ENCODE results near the gene GLIS1. TPM values are rescaled to one million over a fixed set of nuclear protein-coding genes. Genes with fewer than 3 reads are reported as not detected.

Gene GLIS1
- total and polyA plus RNA-seq, 2 of the 8 experiments (the other 6 are each of a cell fraction or from before 2014, with no cell fraction given), result 0.15 to 0.22 TPM

GRCh38 chr1:53562981-53563379 lies 176.0 kb downstream of the GLIS1 start:
- Histone ChIP-seq H3K79me2 (ENCODE audit: control insufficient read depth in 1 of 2, insufficient read depth in 2 of 2, low read length in 2 of 2) (no peaks in the 10 kb centered on the region), H3K4me1 (replicated peaks in 1 of 4; ENCODE audit: control insufficient read depth in 3 of 4, insufficient read depth in 4 of 4, low read length in 3 of 4) (peaks cover 0 to 2% (median 1%) of the 10 kb centered on the region in 4 experiments; a peak in 3 of 7 replicates), H2BK5ac (ENCODE audit: low read depth, low read length) (no peak overlapping the region), H2BK120ac (replicated peaks; ENCODE audit: low read depth, low read length) (no peak overlapping the region), H4K5ac (ENCODE audit: insufficient read length, low read depth, low read length) (no peak overlapping the region), H2BK20ac (ENCODE audit: low read length) (no peak overlapping the region), H3K27me3 (replicated peaks in 1 of 4; ENCODE audit: control insufficient read depth in 3 of 4, extremely low read depth in 1 of 4, insufficient read depth in 3 of 4, low read length in 3 of 4) (peaks cover 0 to 1% (median 0%) of the 10 kb centered on the region in 4 experiments; a peak in 1 of 7 replicates), H2AFZ (ENCODE audit: low read length) (no peak overlapping the region), H3K27ac (ENCODE audit: low read depth, low read length) (no peak overlapping the region), H3K14ac (ENCODE audit: insufficient read length) (no peak overlapping the region), H3K9me3 (ENCODE audit: insufficient read depth in 2 of 2, low read depth in 1 of 2, low read length in 1 of 2) (peaks cover 3 to 7% of the 10 kb centered on the region in 2 experiments; a peak in 3 of 4 replicates), H4K91ac (replicated peaks; ENCODE audit: insufficient read length, low read length) (no peak overlapping the region), H3K36me3 (ENCODE audit: control insufficient read depth in 2 of 4, insufficient read depth in 4 of 4, low read length in 3 of 4) (no peaks in the 10 kb centered on the region), H4K20me1 (replicated peaks in 1 of 2; ENCODE audit: control insufficient read depth in 1 of 2, insufficient read depth in 2 of 2, low read length in 2 of 2) (no peaks in the 10 kb centered on the region), H3K18ac (ENCODE audit: extremely low read depth, low read length) (no peak overlapping the region), H3K4ac (replicated peaks; ENCODE audit: insufficient read length, low read depth, low read length) (no peak overlapping the region), H3K4me3 (ENCODE audit: extremely low read depth in 1 of 4, insufficient read depth in 2 of 4, low read depth in 3 of 4, low read length in 4 of 4) (no peak overlapping the region), H4K8ac (ENCODE audit: extremely low read depth, insufficient read depth, low read length) (no peak overlapping the region), H3K4me2 (ENCODE audit: insufficient read depth in 1 of 2, low read depth in 2 of 2, low read length in 2 of 2) (no peak overlapping the region), H3K79me1 (ENCODE audit: low read depth, low read length) (0 out of 2 replicates have a peak, but pooled peaks cover 2% of the 10 kb centered on the region), H3K9ac (replicated peaks in 1 of 4; ENCODE audit: extremely low read depth in 1 of 4, low read depth in 3 of 4, low read length in 3 of 4) (no peak overlapping the region), H2BK12ac (ENCODE audit: low read depth, low read length) (no peak overlapping the region), H3K23ac (ENCODE audit: insufficient read length) (no peak overlapping the region), H2AK5ac (ENCODE audit: low read depth, low read length) (no peak overlapping the region), H2BK15ac (ENCODE audit: low read length) (no peak overlapping the region), H3K23me2 (ENCODE audit: low read depth, low read length) (no peaks in the 10 kb centered on the region), H3K56ac (replicated peaks; ENCODE audit: insufficient read length, low read depth, low read length) (no peak overlapping the region)
- FAIRE-seq (no peak), DNase-seq (ENCODE audit: low read depth in 1 of 2, low spot score in 2 of 2) (no peak)
- WGBS, 2 experiments (ENCODE audit: extremely low coverage in 1 of 2, insufficient coverage in 1 of 2, insufficient read length in 1 of 2, insufficient replicate concordance in 2 of 2, low coverage in 1 of 2, low lambda C conversion rate in 2 of 2, missing lambda C conversion rate in 1 of 2), result 89% methylated on average over 3 of the region's 3 CpGs; no CpG with 5 or more reads in 1 of the 2 experiments
- ChIA-PET POLR2A (ENCODE audit: partially characterized antibody) (no interaction called here), CTCF (ENCODE audit: partially characterized antibody) (interaction anchor here (1.1 to 3.0 kb wide), 5 partner anchors 8 to 92 kb away, joined by 3 to 11 read pairs (median 6); no protein-coding TSS in a partner anchor)
- TF ChIP-seq SRF (IDR thresholded peaks at IDR 0.05; ENCODE audit: low read depth, low read length), result no peak
- TF ChIP-seq BACH1 (IDR thresholded peaks at IDR 0.05; ENCODE audit: low read length), result no peak
- TF ChIP-seq EGR1 (IDR thresholded peaks at IDR 0.05; ENCODE audit: borderline replicate concordance, low read depth, low read length), result no peak
- no peak for TF ChIP-seq SAP30 (IDR thresholded peaks at IDR 0.05; ENCODE audit: insufficient read depth, insufficient replicate concordance, low read length)
- TF ChIP-seq ATF2 (IDR thresholded peaks at IDR 0.05; ENCODE audit: low read length), result no peak

All from H1 (cell line).